ENCODE results near the gene CDK6.

The CDK6 gene

GRCh38 chr7:92652536-92652935 lies 183.8 kb downstream of the CDK6 start:
- no peak for DNase-seq

GRCh38 chr7:92650391-92650790 lies 186.0 kb downstream of the CDK6 start:
- DNase-seq = no peak

- peak in 1 of 58 donors; percentile 44 for DNase-seq
Observed at GRCh38 chr7:92648067-92648466, 188.3 kb downstream of the CDK6 start.

GRCh38 chr7:92647652-92648051 lies 188.7 kb downstream of the CDK6 start:
- DNase-seq = peak in 9 of 58 donors; percentile 4 to 44 (median 20)

GRCh38 chr7:92647011-92647625 lies 189.3 kb downstream of the CDK6 start:
- no peak for DNase-seq

- DNase-seq = peak in 6 of 58 donors; percentile 7 to 31 (median 12)
Observed at GRCh38 chr7:92645114-92646061, 191.0 kb downstream of the CDK6 start.

- DNase-seq = peak in 26 of 58 donors; percentile 2 to 63 (median 18)
Observed at GRCh38 chr7:92644406-92645113, 191.8 kb downstream of the CDK6 start.

GRCh38 chr7:92643821-92644220 lies 192.6 kb downstream of the CDK6 start:
- DNase-seq = no peak

GRCh38 chr7:92641921-92642511 lies 194.4 kb downstream of the CDK6 start:
- DNase-seq = no peak

- DNase-seq = peak in 1 of 58 donors; percentile 4
Observed at GRCh38 chr7:92639966-92640365, 196.4 kb downstream of the CDK6 start.

- no peak for DNase-seq
Observed at GRCh38 chr7:92639213-92639896, 197.0 kb downstream of the CDK6 start.

- no peak for DNase-seq
Observed at GRCh38 chr7:92636018-92636560, 200.3 kb downstream of the CDK6 start.

GRCh38 chr7:92635538-92635937 lies 200.8 kb downstream of the CDK6 start:
- DNase-seq = no peak

- no peak for DNase-seq
Observed at GRCh38 chr7:92634924-92635519, 201.4 kb downstream of the CDK6 start.

GRCh38 chr7:92634205-92634604 lies 202.2 kb downstream of the CDK6 start:
- no peak for DNase-seq

GRCh38 chr7:92633211-92633906 lies 203.0 kb downstream of the CDK6 start:
- peak in 16 of 58 donors; percentile 8 to 83 (median 34) for DNase-seq

- DNase-seq = no peak
Observed at GRCh38 chr7:92632791-92633190, 203.6 kb downstream of the CDK6 start.

- no peak for DNase-seq
Observed at GRCh38 chr7:92631850-92632487, 204.4 kb downstream of the CDK6 start.
